NB4 (cell line): ENCODE data around the gene FOXJ3.

Experiments used
- CTCF ChIP-seq: IDR thresholded peaks from one replicate; pipeline ENCODE4 v1.5.1; 2012; ENCODE audit warnings: low read depth, low read length
- MYC ChIP-seq: IDR thresholded peaks from 2 replicates; pipeline ENCODE4 v1.6.1; 2011; ENCODE audit warnings: low read depth, low read length

- TF ChIP-seq MYC: no peak
- no peak for TF ChIP-seq CTCF
These were observed 182.9 kb downstream of the FOXJ3 start for GRCh38 chr1:42152119-42152518.
